DOHH2 (cell line): ENCODE results near the gene MYCBP.

Experiments used
- EZH2phosphoT487 ChIP-seq: fragments of 200-600 bp; sonication (generic); IDR thresholded peaks from 2 replicates; pipeline ENCODE4 v1.6.1; 2017; ENCODE audit warnings: borderline replicate concordance, mild to moderate bottlenecking, antibody characterized with exemption, low read length, moderate library complexity, mixed read lengths
- TF ChIP-seq, protein P1 (sequence below): fragments of 200-600 bp; sonication (generic); IDR thresholded peaks from one replicate; pipeline ENCODE4 v1.5.1; 2014; ENCODE audit warnings: antibody characterized with exemption, mild to moderate bottlenecking, low read depth, low read length; ENCODE audit not compliant: poor library complexity, severe bottlenecking

DNA sequence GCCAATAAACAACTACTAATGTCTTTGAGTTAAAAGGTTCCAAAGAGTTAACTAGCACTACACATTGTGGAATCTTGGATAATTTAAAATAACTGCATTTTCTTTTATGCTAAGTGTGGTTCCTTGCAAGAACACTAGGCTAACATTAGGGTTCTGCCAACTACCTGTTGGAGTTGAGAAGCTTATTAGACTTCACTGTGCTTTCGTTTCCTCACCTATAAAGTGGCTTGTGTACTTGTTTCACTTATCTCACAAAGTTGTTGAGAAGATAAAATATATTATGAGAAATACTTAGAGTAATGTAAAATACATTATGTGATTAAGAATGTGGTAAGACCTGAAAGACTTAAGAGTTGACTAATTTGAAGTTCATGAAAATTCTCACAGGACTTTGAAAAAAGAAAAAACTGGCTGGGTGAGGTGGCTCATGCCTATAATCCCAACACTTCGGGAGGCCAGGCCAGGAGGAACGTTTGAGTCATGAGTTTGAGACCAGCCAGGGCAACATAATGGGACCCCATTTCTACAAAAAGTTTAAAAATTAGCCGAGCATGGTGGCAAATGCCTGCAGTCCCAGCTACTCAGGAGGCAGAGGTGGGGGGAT is 7.9 kb downstream of the MYCBP start:
- TF ChIP-seq, protein P1, sequence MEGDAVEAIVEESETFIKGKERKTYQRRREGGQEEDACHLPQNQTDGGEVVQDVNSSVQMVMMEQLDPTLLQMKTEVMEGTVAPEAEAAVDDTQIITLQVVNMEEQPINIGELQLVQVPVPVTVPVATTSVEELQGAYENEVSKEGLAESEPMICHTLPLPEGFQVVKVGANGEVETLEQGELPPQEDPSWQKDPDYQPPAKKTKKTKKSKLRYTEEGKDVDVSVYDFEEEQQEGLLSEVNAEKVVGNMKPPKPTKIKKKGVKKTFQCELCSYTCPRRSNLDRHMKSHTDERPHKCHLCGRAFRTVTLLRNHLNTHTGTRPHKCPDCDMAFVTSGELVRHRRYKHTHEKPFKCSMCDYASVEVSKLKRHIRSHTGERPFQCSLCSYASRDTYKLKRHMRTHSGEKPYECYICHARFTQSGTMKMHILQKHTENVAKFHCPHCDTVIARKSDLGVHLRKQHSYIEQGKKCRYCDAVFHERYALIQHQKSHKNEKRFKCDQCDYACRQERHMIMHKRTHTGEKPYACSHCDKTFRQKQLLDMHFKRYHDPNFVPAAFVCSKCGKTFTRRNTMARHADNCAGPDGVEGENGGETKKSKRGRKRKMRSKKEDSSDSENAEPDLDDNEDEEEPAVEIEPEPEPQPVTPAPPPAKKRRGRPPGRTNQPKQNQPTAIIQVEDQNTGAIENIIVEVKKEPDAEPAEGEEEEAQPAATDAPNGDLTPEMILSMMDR, result no peak
- TF ChIP-seq EZH2phosphoT487, result no peak
